Measurements from ENCODE around the gene DNAJB9.
"Not testable (repeated sequence)": the region's sequence is repeated elsewhere in the genome, so short reads cannot be mapped to it uniquely, and the experiment has no call there.

DNAJB9 gene

DNA sequence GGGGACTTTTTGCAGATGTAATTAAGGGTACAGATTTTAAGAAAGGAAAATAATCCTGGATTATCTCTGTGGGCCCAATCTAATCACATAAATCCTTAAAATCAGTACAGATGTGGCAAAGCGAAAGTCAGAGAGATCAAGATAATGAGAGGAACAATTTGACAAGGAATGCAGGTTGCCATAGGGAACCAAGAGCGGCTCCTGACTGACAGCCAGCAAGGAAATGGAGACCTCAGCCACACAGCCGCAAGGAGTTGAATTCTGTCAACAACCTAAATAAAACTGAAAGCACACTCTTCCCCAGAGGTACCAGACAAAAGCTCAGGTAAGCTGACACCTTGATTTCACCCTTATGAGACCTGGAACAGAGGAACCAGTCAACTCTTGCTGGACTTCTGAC lies 40.3 kb upstream of the DNAJB9 start:
- no peak overlapping the region for H3K4me3 ChIP-seq (ENCODE audit: low read depth, low read length)
- TF ChIP-seq, protein P1, sequence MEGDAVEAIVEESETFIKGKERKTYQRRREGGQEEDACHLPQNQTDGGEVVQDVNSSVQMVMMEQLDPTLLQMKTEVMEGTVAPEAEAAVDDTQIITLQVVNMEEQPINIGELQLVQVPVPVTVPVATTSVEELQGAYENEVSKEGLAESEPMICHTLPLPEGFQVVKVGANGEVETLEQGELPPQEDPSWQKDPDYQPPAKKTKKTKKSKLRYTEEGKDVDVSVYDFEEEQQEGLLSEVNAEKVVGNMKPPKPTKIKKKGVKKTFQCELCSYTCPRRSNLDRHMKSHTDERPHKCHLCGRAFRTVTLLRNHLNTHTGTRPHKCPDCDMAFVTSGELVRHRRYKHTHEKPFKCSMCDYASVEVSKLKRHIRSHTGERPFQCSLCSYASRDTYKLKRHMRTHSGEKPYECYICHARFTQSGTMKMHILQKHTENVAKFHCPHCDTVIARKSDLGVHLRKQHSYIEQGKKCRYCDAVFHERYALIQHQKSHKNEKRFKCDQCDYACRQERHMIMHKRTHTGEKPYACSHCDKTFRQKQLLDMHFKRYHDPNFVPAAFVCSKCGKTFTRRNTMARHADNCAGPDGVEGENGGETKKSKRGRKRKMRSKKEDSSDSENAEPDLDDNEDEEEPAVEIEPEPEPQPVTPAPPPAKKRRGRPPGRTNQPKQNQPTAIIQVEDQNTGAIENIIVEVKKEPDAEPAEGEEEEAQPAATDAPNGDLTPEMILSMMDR (IDR thresholded peaks at IDR 0.05; ENCODE audit: low read depth, low read length) = no peak

DNA sequence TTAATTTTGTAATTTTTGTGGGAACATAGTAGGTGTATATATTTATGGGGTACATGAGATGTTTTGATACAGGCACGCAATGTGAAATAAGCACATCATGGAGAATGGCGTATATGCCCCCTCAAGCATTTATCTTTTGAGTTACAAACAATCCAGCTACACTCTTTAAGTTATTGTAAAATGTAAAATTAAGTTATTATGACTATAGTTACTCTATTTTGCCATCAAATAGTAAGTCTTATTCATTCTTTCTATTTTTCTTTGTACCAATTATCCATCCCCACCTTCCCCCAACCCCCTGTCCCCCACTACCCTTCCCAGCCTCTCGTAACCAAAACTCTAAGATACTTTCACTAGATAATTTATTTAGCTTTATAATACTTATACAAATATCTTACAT lies 36.0 kb upstream of the DNAJB9 start:
- H3K4me3 ChIP-seq (ENCODE audit: low read depth, low read length) = no peak overlapping the region
- TF ChIP-seq, protein P1 (IDR thresholded peaks at IDR 0.05; ENCODE audit: low read depth, low read length) = no peak

DNA sequence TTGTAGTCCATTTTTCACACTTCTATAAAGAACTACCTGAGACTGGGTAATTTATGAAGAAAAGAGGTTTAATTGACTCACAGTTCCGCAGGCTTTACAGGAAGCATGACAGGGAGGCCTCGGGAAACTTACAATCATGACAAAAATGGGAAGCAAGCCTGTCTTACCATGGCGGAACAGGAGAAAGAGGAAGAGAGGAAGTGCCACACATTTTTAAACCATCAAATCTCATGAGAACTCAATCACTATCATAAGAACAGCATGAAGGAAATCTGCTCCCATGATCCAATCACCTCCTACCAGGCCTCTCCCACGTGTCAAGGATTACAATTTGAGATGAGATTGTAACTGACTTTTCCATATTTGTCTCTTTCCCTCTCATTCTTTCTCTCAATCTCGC lies 34.4 kb upstream of the DNAJB9 start:
- TF ChIP-seq, protein P1 (IDR thresholded peaks at IDR 0.05; ENCODE audit: low read depth, low read length) = no peak
- no peak overlapping the region for H3K4me3 ChIP-seq (ENCODE audit: low read depth, low read length)

DNA sequence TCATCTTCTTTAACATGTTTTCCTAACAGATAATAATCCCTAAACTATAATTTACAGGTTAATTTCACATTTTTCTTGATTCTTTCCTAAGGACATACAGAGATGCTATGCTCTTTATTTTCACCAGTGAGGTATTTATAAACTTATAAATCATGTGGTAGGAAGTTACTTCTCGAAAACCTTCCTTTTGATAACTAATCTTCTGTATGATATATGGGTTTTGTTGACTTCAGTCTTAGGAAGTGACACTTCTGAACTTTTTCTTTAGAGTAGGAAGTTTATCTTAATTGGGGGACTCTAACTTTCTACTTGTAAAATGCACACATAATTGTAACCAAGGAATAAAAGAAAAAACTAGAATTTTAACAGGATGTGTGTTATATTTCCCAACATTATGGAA lies 33.9 kb upstream of the DNAJB9 start:
- no peak overlapping the region for H3K4me3 ChIP-seq (ENCODE audit: low read depth, low read length)
- TF ChIP-seq, protein P1 (IDR thresholded peaks at IDR 0.05; ENCODE audit: low read depth, low read length) = no peak

DNA sequence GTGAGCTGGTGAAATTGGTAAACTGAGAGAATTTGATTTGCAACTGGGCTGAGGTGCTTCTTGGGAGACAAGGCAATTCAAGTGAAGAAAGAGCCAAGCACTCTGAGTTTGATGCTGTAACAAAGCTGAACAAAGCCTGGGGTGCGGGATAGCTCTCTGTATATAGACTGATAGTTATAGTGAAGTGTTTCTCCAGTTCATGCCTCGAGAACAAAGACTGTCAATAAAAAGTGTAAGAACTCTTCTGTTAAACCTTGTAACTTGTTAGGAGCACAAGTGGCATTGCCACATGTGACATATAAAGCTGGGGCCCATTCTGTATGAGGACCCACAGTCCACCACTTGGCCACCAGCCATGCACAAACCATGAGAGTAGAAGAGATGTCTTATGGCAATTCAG lies 32.4 kb upstream of the DNAJB9 start:
- H3K4me3 ChIP-seq (ENCODE audit: low read depth, low read length) = no peak overlapping the region
- TF ChIP-seq, protein P1 (IDR thresholded peaks at IDR 0.05; ENCODE audit: low read depth, low read length) = no peak

DNA sequence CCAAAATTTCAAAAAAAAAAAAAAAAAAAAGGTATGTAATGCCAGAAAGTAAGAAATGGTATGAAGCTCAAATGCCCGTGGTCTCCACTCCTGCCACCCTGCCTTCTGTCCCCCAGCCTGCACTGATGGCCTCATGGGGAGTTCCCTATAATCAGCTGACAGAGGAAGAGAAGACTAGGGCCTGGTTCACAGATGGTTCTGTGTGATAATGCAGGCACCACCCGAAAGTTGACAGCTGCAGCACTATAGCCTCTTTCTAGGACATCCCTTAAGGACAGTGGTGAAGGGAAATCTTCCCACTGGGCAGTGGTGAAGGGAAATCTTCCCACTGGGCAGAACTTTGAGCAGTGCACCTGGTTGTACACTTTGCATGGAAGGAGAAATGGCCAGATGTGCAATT lies 31.4 kb upstream of the DNAJB9 start:
- not testable (repeated sequence) for H3K4me3 ChIP-seq (ENCODE audit: low read depth, low read length)

DNA sequence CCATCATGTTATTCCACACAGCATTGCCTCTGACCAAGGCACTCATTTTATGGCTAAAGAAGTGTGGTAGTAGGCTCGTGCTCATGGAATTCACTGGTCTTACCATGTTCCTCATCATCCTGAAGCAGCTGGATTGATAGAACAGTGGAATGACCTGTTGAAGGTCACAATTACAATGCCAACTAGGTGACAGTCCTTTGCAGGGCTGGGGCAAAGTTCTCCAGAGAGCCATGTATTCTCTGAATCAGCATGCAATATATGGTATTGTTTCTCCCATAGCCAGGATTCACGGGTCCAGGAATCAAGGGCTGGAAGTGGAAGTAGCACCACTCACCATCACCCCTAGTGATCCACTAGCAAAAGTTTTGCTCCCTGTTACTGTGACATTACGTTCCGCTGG lies 31.0 kb upstream of the DNAJB9 start:
- not testable (repeated sequence) for H3K4me3 ChIP-seq (ENCODE audit: low read depth, low read length)

DNA sequence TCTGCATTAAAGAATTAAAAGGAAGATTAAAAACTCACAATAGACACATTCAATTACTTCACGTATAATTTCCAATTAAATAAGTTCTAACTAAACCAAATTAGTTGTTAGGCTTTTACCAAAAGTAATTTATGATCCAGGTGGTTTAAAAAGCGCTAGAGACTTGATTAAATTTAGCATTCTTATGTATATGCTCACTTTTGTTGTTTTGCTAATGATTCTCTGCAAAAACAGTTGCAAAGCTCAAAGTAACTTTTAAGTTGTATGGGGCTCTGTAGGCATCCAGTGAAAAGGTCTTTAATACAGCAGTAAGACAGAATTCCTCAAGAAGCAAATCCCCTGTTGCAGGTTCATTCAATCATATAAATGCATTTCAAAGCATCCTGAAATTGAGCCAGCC lies 28.2 kb upstream of the DNAJB9 start:
- no peak overlapping the region for H3K4me3 ChIP-seq (ENCODE audit: low read depth, low read length)
- TF ChIP-seq, protein P1 (IDR thresholded peaks at IDR 0.05; ENCODE audit: low read depth, low read length) = no peak

DNA sequence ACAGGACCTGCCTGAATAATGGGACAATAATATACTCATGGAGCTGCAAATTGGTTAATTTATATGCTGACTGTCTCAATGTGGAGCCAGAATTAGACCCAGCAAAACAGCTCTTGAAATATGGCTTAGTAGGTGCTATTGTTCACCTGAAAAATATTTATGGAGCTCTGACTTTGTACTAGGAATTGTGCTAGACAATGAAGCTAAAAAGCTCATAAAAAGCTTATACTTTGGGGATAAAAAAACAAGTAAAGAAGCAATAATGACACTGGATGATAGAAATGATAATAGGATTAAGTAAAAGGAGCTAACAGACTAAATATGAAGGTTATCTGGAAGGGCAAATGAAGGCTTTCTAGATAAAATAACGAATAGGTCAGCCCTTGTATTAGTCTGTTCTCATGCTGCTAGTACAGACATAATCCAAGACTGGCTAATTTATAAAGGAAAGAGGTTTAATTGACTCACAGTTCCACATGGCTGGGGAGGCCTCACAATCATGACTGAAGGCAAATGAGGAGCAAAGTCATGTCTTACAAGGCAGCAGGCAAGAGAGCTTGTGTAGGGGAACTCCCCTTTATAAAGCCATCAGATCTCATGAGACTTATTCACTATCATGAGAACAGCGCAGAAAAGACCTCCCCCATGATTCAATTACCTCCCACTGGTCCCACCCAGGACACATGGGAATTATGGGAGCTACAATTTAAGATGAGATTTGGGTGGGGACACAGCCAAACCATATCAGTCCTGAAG lies 21.4 kb upstream of the DNAJB9 start:
- not testable (repeated sequence) for H3K4me3 ChIP-seq (ENCODE audit: low read depth, low read length)

DNA sequence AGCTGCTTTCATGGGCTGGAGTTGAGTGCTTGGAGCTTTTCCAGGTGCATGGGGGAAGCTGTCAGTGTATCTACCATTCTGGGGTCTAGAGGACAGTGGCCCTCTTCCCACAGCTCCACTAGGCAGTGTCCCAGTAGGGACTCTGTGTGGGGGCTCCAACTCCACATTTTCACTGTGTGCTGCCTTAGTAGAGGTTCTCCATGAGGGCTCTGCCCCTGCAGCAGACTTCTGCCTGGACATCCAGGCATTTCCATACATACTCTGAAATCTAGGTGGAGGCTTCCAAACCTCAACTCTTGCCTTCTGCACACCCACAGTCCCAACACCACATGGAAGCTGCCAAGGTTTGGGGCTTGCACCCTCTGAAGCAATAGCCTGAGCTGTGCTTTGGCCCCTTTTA lies 13.0 kb upstream of the DNAJB9 start:
- not testable (repeated sequence) for H3K4me3 ChIP-seq (ENCODE audit: low read depth, low read length)

Measured in WI38 (cell line).